Right lung (tissue), 5 donors: ENCODE measurements around the gene CCAR1. TPM values are rescaled to one million over a fixed set of nuclear protein-coding genes. Genes with fewer than 3 reads are reported as not detected.
"Not testable (repeated sequence)": the region's sequence is repeated elsewhere in the genome, so short reads cannot be mapped to it uniquely, and the experiment has no call there.

Source experiments
- DNase-seq, 2 donors: peaks; one replicate each; pipeline ENCODE4 v3.0.0-alpha.2; 2013
- polyA plus RNA-seq, 5 donors: library from polyadenylated mRNA; unstranded; fragments of 120-200 nt; gene quantifications; one replicate each; pipeline versions ENCODE4 v1.2.1 to v1.2.3, GENCODE V29; 2013; ENCODE audit warnings: inconsistent platforms in 1 of 5, low replicate concordance in 1 of 5; ENCODE audit not compliant: insufficient read length in 5 of 5, insufficient read depth in 1 of 5

Gene CCAR1
- polyA plus RNA-seq, 5 donors: 141 to 215 (median 197) TPM

- DNase-seq: no peak
Observed at GRCh38 chr10:68752711-68753350, 31.8 kb downstream of the CCAR1 start.

GRCh38 chr10:68756246-68756645 is 35.2 kb downstream of the CCAR1 start:
- no peak for DNase-seq

DNA sequence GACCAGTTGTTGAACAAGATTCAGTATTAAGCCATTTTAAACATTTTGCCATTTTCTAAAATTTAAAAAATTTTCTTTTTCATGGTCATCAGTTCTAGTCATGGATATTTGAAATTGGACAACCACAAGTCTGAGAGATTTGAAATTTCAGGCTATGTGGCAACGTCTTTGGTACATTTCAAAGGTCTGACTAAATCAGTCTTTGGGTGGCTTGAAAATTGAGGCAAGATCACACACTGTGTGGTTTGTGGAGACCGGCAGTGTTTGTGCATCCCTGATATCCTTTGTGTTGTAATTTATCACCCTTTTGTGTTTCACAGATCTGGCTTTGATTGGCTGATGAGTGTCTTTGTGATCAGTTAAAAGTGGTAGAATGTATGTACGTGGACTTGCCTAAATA is 35.7 kb downstream of the CCAR1 start:
- DNase-seq: no peak

GRCh38 chr10:68759223-68759863 is 38.3 kb downstream of the CCAR1 start:
- no peak for DNase-seq

DNA sequence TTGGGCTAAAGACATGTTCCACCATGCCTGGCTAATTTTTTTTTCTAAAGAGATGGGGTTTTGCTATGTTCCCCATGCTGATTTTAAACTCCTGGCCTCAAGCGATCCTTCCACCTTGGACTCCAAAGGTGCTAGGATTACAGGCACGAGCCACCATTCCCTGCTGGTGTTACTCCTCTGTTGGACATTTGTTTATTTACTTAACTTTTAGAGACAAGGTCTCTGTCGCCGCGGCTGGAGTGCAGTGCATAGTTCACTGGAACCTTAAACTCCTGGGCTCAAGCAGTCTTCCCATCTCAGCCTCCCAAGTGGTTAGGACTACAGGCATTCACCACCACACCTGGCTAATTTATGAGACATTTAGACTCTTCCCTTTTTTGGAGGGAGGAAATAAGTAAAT is 38.9 kb downstream of the CCAR1 start:
- DNase-seq: no peak

DNA sequence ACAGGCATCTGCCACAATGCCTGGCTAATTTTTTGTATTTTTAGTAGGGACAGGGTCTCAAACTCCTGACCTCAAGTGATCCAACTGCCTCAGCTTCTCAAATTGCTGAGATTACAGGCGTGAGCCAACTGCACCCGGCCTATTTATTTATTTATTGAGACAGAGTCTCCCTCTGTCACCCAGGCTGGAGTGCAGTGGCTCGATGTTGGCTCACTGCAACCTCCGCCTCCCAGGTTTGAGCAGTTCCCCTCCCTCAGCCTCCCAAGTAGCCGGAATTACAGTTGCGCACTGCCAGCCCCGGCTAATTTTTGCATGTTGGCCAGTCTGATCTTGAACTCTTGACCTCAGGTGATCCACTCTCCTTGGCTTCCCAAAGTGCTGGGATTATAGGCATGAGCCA is 46.4 kb downstream of the CCAR1 start:
- DNase-seq: not testable (repeated sequence)

DNA sequence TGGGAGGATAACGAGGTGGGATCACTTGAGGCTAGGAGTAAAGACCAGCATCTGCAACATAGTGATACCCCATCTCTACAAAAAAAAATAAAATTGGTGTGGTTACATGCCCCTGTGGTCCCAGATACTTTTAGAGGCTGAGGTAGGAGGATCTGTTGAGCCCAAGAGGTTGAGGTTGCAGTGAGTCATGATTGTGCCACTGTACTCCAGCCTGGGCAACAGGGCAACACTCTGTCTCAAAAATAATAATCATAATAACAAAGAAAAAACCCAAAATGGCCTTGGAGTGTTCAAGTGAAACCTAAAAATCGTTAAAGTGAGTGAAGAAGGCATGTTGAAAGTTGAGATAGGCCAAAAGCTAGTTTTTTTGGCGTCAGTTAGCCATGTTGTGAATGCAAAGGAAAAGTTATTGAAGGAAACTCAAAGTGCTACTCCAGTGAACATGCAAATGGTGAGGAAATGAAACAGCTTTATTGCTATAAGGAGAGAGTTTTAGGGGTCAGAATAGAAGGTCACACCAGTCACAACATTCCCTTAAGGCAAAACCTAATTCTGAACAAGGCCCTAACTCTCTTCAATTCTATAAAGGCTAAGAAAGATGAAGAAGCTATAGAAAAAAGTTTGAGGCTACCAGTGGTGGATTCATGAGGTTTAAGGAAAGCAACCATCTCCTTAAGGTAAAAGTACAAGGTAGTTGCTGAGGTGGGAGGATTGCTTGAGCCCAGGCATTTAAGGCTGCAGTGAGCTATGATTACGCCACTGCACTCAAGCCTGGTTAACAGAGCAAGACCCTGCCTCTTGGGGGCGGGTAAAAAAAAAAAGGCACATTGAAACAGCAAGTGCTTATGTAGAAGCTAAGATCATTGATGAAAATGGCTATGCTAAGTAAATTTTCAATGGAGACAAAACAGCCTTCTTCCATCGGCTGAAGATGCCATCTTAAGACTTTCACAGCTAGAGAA is 60.9 kb downstream of the CCAR1 start:
- no peak for DNase-seq

GRCh38 chr10:68784476-68784875 is 63.4 kb downstream of the CCAR1 start:
- no peak for DNase-seq

DNA sequence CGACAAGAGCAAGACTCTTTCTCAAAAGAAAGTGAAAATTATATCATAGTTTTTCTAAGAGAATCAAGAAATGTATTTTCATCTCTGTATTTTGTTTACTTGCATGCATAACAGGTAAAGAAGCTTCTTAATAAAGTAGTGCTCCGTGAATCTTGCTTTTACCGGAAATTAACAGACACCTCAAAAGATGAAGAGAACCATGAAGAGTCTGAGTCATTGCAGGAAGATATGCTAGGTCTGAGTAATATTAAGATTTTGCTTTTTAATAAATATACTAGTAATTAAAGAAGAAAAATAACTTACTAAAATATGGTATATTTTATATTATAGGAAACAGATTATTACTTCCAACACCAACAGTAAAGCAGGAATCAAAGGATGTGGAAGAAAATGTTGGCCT is 66.8 kb downstream of the CCAR1 start:
- DNase-seq: no peak

DNA sequence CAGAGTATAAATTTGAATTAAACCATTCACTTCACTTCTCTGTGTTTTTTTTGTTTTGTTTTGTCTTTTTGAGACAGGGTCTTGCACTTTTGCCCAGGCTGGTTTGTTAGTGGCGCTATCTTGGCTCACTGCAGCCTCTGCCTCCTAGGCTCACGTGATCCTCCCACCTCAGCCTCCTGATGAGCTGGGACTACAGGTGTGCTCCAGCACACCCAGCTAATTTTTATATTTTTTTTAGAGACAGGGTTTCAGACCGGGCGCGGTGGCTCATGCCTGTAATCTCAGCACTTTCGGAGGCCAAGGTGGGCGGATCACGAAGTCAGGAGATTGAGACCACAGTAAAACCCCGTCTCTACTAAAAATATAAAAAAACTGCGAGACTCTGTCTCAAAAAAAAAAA is 69.4 kb downstream of the CCAR1 start:
- no peak for DNase-seq

- DNase-seq: no peak
Observed at GRCh38 chr10:68792115-68792514, 71.1 kb downstream of the CCAR1 start.

- no peak for DNase-seq
Observed at GRCh38 chr10:68795886-68796532, 75.0 kb downstream of the CCAR1 start.

DNA sequence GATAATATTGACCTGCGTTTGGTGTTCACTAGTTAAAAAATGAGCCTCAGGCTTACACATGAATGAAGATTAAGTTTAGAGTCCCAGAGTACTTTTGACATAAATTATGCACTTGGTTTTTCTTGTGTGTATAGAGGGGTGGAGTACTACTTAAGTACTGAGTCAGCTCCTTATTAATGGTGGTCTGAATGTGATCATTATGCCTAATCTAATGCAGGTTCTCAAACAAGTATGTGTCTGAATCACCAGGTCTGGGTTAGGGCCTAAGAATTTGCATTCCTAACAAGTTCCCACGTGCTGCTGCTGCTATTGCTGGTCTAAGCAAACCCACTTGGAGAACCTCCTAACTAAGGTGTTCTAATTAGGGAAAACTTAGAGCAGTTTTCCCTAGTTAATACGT is 75.6 kb downstream of the CCAR1 start:
- no peak for DNase-seq

- DNase-seq: no peak
Observed at GRCh38 chr10:68800211-68800610, 79.2 kb downstream of the CCAR1 start.

DNA sequence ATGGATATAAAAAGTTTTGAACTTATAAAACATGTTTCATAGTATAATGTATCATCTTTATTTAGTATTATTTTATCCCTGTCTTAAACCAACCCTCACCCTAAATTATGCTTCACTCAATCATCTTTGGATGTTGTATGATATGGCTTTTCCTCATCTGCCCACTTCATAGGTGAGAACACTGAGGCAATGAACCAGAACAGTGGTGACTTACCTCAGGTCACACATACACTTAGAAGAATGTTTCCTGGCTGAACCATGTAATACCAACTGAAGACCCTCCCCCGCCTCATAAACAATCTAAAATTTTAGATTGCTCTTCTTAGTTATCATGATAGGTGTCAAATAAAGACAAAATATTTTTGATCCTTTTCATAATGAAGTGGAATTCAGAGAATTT is 83.7 kb downstream of the CCAR1 start:
- no peak for DNase-seq

- DNase-seq: not testable (repeated sequence)
Observed at GRCh38 chr10:68810830-68811229, 89.8 kb downstream of the CCAR1 start.

- no peak for DNase-seq
Observed at GRCh38 chr10:68811314-68812009, 90.4 kb downstream of the CCAR1 start.

GRCh38 chr10:68812420-68812819 is 91.4 kb downstream of the CCAR1 start:
- DNase-seq: no peak

GRCh38 chr10:68813559-68813958 is 92.5 kb downstream of the CCAR1 start:
- peak in 1 of 2 donors; percentile 6 for DNase-seq

- no peak for DNase-seq
Observed at GRCh38 chr10:68816796-68817412, 95.9 kb downstream of the CCAR1 start.

- DNase-seq: not testable (repeated sequence)
Observed at GRCh38 chr10:68820359-68820758, 99.3 kb downstream of the CCAR1 start.
